ENCODE measurements around the gene RPS26. TPM values are rescaled to one million over a fixed set of nuclear protein-coding genes. Genes with fewer than 3 reads are reported as not detected.
A peak's percentile ranks its signal among the peaks of the same experiment; 100 is the strongest.

RPS26 gene
- total RNA-seq, 2 experiments from 2014 or later = 28.1 to 40.7 TPM

DNA sequence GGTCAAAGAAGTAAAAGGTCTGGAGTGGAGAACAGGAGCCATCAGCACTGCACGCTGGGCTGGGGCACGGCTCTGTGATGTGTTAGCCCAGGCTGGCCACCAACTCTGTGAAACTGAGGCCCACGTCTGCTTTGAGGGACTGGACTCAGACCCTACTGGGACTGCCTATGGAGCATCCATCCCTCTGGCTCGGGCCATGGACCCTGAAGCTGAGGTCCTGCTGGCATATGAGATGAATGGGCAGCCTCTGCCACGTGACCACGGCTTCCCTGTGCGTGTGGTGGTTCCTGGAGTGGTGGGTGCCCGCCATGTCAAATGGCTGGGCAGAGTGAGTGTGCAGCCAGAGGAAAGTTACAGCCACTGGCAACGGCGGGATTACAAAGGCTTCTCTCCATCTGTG, 37.5 kb upstream of the RPS26 start:
- POLR2A ChIA-PET = no interaction called here
- H3K4me1 Mint-ChIP-seq (ENCODE audit: low read depth) = peaks cover 22% of the 10 kb centered on the region

DNA sequence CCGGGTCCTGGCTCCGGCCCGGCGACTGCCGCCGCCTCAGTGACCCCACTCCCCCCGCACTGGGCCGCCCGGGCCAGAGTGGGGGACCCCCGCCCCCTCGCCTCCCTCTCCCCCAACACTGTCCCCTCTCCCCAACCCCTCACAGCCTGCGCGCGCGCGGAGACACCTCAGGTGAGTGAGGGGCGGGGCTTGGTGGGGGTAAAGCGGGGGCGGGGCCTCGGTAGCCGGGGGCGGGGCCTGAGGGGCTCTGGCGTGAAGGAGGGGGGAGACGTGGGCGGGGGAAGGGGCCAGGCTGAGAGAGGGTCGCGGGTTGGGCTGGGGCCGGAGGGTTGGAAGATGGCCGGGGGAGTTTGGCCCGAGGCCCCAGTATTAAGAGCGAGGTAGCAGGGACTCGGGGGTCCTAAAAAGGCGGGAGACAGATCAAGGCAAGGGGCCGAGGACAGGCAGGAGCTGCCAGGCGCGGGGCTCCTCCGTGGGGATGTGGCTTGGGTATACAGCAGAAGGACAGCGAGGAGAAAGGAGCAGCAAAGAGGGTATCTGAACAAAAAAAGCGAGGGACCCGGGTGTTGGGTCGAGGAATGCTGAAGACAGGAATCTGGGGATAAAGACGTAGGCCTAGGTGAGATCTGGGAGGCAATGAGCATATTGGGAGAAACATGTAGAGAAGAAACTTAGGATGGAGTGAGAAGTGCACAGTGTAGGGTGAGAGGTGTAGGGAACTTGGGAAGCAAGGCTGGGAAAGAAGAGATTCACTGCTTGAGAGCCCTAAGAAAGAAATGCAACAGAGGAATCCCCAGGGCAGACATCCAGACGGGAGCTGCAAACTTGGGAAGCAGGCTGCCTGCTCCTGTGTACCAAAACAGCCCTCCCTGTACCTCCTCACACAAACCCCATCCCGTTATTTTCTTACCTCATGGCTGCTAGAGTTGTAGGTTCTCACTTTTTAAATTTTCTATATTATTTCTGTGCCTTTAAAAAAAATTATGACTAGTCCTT, 33.9 kb upstream of the RPS26 start:
- CTCF ChIA-PET = interaction anchor here (1.6 to 6.9 kb wide), 2 partner anchors 11 to 21 kb away, joined by 7 to 49 read pairs; partner anchors contain the start of gene SUOX
- Mint-ChIP-seq H3K9me3 (no peaks in the 10 kb centered on the region), H3K27ac (peak overlapping the region; percentile 69), H3K4me1 (ENCODE audit: low read depth) (peaks cover 24% of the 10 kb centered on the region), H3K36me3 (no peaks in the 10 kb centered on the region), H3K27me3 (no peaks in the 10 kb centered on the region), H3K4me3 (peak overlapping the region; percentile 79)
- intact Hi-C loops (cut with micrococcal nuclease) = loop anchor here (1.0 to 2.0 kb wide), 2 partner anchors 13 to 35 kb away; partner anchors contain the start of gene IKZF4
- POLR2A ChIA-PET = interaction anchor here (1.0 to 1.4 kb wide), 6 partner anchors 8 to 96 kb away, joined by 3 to 5 read pairs (median 4); partner anchors contain the start of genes RAB5B and SUOX
- DNase-seq = peak; percentile 71

More for the DNA sequence above, 37.5 kb upstream of the RPS26 start:
- Mint-ChIP-seq H3K9me3 (no peaks in the 10 kb centered on the region), H3K36me3 (no peaks in the 10 kb centered on the region), H3K27me3 (no peaks in the 10 kb centered on the region), H3K4me3 (no peak overlapping the region), H3K27ac (no peak overlapping the region)
- no peak for DNase-seq
- intact Hi-C loops (cut with micrococcal nuclease) = no loop called here
- CTCF ChIA-PET = interaction anchor here (1.5 to 6.9 kb wide), 2 partner anchors 8 to 25 kb away, joined by 4 to 49 read pairs; partner anchors contain the start of gene SUOX

DNA sequence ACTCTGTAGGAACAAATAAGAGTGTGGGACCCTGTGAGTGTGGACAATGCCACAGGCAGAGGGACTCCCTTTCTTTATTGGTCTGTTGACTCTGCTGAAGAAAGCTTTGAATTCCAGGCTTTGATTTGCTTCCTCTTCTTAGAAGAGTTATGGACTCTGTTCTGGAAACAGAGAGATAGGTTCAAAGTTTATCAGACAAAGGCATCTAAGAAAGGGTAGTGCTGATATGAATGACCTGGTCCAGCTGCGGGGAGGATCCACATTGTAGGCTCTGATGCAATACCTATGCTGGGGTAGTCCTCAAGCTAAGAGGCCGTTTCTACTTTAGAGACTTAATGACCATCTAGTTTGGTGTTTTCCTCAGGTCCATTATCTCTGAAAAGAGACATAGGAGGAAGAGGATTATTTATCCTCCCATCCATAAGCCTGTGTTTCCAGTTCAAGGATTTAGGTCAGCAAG, 31.6 kb upstream of the RPS26 start:
- intact Hi-C loops (cut with micrococcal nuclease) = no loop called here
- CTCF ChIA-PET = interaction anchor here (0.6 to 6.9 kb wide), 4 partner anchors 13 to 295 kb away, joined by 3 to 49 read pairs (median 4); partner anchors contain the start of genes BLOC1S1 and SUOX
- H3K36me3 Mint-ChIP-seq = no peaks in the 10 kb centered on the region

DNA sequence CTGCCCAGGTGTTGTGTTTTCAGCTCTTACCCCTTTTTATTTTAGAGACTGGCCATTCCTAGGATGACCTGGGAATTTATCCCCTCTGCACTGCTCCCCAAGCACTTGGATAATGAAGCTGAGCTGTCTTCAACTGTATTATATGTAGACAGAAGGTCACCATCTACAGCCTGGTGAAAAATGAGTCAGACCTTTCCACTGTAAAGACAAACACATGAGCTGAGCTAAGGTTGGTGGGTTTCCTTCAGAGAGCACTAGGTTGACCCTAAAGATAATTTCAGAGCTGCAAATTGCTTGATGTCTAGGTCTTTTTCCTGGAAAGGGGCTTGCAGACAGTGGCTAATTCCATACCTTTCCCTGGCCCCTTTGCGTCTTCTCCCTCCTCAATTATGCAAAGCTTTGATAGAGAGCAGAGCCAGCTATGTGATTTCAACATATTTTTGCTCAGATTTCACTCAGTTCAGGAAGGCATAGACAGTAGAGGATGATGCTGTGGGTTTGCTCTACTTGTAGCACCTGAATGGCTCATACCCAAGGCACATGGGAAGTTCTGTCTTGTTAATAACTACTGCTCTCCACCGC, 30.1 kb upstream of the RPS26 start:
- Mint-ChIP-seq H3K27me3 (no peaks in the 10 kb centered on the region), H3K27ac (no peak overlapping the region), H3K4me1 (ENCODE audit: low read depth) (peaks cover 30% of the 10 kb centered on the region), H3K36me3 (no peaks in the 10 kb centered on the region), H3K4me3 (no peak overlapping the region), H3K9me3 (no peaks in the 10 kb centered on the region)
- no peak for DNase-seq
- ChIA-PET POLR2A (interaction anchor here (0.6 to 0.8 kb wide), 2 partner anchors 34 to 1057 kb away, joined by 3 to 4 read pairs; no protein-coding TSS in a partner anchor), CTCF (interaction anchor here (0.9 to 1.3 kb wide), 2 partner anchors 13 to 15 kb away, joined by 3 to 8 read pairs; no protein-coding TSS in a partner anchor)
- intact Hi-C loops (cut with micrococcal nuclease) = no loop called here

More for the DNA sequence above, 31.6 kb upstream of the RPS26 start:
- no peak for DNase-seq
- Mint-ChIP-seq H3K27ac (no peak overlapping the region), H3K27me3 (no peaks in the 10 kb centered on the region), H3K4me1 (ENCODE audit: low read depth) (peaks cover 24% of the 10 kb centered on the region), H3K9me3 (no peaks in the 10 kb centered on the region), H3K4me3 (no peak overlapping the region)
- POLR2A ChIA-PET = no interaction called here

DNA sequence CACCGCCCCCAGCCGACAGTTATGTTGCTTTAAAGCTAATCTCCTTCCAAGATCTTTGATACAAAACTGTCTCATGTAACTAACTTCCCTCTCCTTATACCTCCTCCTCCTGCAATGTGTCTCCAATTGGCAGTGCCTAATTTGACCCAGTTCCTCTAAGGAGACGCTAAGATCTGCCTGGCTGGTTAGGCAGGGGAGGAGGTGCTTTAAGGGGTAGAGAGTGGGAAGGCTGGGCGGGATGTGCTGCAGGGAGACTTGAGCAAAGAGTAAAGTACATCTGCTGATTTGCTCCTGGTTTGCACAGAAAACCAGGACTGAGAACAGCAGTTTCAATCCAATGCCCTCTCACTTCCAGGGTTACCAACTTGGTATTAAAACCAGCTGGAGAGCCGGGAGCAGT, 28.2 kb upstream of the RPS26 start:
- POLR2A ChIA-PET = interaction anchor here (1.0 to 1.1 kb wide), 2 partner anchors 27 to 40 kb away, joined by 3 to 4 read pairs; partner anchors contain the start of gene RAB5B
- no peaks in the 10 kb centered on the region for H3K36me3 Mint-ChIP-seq
- DNase-seq = no peak
- no peaks in the 10 kb centered on the region for H3K9me3 Mint-ChIP-seq
- H3K27ac Mint-ChIP-seq = no peak overlapping the region
- CTCF ChIA-PET = interaction anchor here (0.7 to 1.1 kb wide), 2 partner anchors 16 to 67 kb away, joined by 3 read pairs; no protein-coding TSS in a partner anchor
- peaks cover 19% of the 10 kb centered on the region for H3K4me1 Mint-ChIP-seq (ENCODE audit: low read depth)
- intact Hi-C loops (cut with micrococcal nuclease) = no loop called here
- no peaks in the 10 kb centered on the region for H3K27me3 Mint-ChIP-seq
- H3K4me3 Mint-ChIP-seq = no peak overlapping the region

DNA sequence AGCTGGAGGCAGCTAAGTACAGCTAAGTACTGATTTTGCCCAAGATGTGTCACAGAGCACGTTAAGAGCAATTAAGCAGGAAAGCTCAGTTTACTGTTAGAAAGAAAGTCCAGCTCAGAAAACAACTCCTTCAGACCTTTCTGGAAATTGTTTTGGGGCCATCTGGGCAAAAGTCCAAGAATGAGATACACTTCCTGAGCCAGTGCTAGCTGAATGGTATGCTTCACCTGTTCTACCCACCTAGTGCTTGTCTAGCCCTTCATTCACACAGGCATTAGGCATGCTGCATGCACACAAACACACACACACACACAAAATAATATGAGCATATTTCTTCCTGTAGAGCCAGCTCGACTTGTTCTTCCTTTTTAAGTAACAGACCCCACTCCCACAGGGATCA, 27.5 kb upstream of the RPS26 start:
- CTCF ChIA-PET = interaction anchor here (0.7 to 1.1 kb wide), 2 partner anchors 15 to 68 kb away, joined by 3 read pairs; no protein-coding TSS in a partner anchor
- intact Hi-C loops (cut with micrococcal nuclease) = no loop called here
- H3K4me3 Mint-ChIP-seq = no peak overlapping the region
- DNase-seq = no peak
- no peaks in the 10 kb centered on the region for H3K36me3 Mint-ChIP-seq
- POLR2A ChIA-PET = interaction anchor here (1.0 to 1.1 kb wide), 2 partner anchors 27 to 41 kb away, joined by 3 to 4 read pairs; partner anchors contain the start of gene RAB5B
- H3K27me3 Mint-ChIP-seq = no peaks in the 10 kb centered on the region
- no peaks in the 10 kb centered on the region for H3K9me3 Mint-ChIP-seq
- no peak overlapping the region for H3K27ac Mint-ChIP-seq
- peaks cover 15% of the 10 kb centered on the region for H3K4me1 Mint-ChIP-seq (ENCODE audit: low read depth)

DNA sequence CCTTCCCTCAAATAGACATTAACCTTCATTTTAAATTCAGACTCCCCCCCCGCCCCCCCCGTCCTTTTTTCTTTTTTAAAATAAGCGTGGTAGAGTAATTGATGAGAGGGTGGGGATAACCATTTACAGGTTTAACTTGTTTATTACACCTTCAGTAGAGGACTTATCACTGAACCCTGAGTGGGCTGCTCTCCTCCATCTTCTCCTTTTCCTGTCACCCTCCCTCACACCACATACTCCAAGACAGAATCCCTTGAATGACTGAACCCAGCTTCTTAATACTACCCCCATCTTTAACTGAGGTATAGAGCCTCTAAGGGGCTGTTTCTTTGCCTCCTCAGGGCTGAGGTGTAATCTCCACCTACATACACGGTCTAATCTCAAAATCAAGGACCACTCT, 24.5 kb upstream of the RPS26 start:
- Mint-ChIP-seq H3K27me3 (no peaks in the 10 kb centered on the region), H3K27ac (no peak overlapping the region), H3K4me3 (no peak overlapping the region), H3K36me3 (no peaks in the 10 kb centered on the region), H3K4me1 (ENCODE audit: low read depth) (peaks cover 26% of the 10 kb centered on the region), H3K9me3 (no peaks in the 10 kb centered on the region)
- ChIA-PET POLR2A (no interaction called here), CTCF (no interaction called here)
- intact Hi-C loops (cut with micrococcal nuclease) = no loop called here
- no peak for DNase-seq

DNA sequence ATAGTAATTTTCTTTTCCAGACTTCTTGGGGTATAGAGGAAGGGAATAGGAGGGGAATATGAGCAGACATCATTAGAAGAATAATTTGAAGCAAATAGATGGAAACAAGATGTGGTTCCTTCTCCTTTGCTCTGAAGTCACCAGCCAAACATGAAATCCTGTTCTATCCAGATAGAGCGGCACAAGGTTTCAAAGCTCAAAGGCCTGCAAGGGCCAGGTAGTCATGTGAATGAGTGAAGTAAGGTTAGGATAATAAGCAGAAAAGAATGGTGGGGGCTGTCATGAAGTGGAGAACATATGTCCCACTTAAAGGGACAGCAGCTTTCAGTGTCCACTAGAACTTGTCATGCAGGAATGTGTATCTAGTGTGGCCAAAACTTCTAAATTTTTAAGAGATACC, 23.4 kb upstream of the RPS26 start:
- no peaks in the 10 kb centered on the region for H3K36me3 Mint-ChIP-seq
- no peak overlapping the region for H3K4me3 Mint-ChIP-seq
- H3K27ac Mint-ChIP-seq = no peak overlapping the region
- H3K27me3 Mint-ChIP-seq = no peaks in the 10 kb centered on the region
- no peak for DNase-seq
- intact Hi-C loops (cut with micrococcal nuclease) = no loop called here
- peaks cover 34% of the 10 kb centered on the region for H3K4me1 Mint-ChIP-seq (ENCODE audit: low read depth)
- ChIA-PET CTCF (interaction anchor here (2.7 to 5.1 kb wide), 2 partner anchors 11 to 22 kb away, joined by 14 to 35 read pairs; partner anchors contain the start of gene SUOX), POLR2A (no interaction called here)
- no peaks in the 10 kb centered on the region for H3K9me3 Mint-ChIP-seq

DNA sequence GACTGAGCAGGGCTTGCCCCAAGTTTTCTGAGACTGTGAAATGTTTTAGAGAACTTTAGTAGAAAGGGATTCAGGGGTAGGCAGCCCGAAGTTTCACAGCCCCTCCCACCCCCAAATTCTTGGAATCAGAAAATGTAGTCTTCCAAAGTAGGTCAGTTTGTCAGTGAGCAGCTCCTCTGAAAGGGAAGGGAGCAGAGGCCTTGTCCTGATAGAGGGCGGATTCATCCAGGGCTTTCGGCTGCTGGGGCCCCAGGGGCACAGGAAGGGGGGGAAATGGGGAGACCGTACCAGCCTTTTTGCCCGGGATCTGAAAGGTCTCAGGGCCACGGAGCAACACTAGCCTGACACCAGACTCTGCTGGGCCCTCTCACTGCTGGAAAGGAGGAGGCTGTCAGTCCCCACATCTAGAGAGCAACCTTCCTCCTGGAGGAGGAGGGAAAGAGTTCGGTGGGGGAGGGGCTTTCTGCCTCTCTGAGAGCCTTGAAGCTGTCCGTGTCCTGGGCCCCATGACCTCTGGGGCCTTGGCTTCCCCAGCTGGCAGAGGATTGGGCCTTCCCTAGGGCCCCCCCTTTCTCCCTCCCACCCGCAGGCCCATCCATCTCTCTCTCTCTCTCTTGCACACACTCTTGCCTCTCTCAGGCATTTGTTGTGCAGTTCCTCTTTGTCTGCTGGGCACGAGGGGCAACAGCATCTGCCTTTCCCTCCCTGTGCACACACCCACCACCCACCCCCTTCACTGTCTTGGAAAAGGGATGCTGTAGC, 21.1 kb upstream of the RPS26 start, which contains the start of gene IKZF4:
Gene IKZF4, plus strand, starts transcription at position 621 of the 762 bp plus-strand sequence. CDS start 451 bp downstream, outside the sequence.
- Mint-ChIP-seq H3K27ac (peak within 1 kb of the TSS; percentile 80), H3K36me3 (peaks cover 2% of the 10 kb centered on the region), H3K9me3 (no peaks in the 10 kb centered on the region), H3K27me3 (no peaks in the 10 kb centered on the region), H3K4me3 (peak within 1 kb of the TSS; percentile 83), H3K4me1 (ENCODE audit: low read depth) (peaks cover 32% of the 10 kb centered on the region)
- peak; percentile 41 for DNase-seq
- ChIA-PET CTCF (interaction anchor here (1.0 to 5.1 kb wide), 6 partner anchors 9 to 27 kb away, joined by 3 to 35 read pairs (median 8); partner anchors contain the start of gene SUOX), POLR2A (interaction anchor here (0.6 to 1.0 kb wide), 2 partner anchors 19 to 20 kb away, joined by 3 to 4 read pairs; no protein-coding TSS in a partner anchor)
- intact Hi-C loops (cut with micrococcal nuclease) = loop anchor here (1.0 to 2.0 kb wide), 2 partner anchors 13 to 20 kb away; partner anchors contain the start of gene RPS26

DNA sequence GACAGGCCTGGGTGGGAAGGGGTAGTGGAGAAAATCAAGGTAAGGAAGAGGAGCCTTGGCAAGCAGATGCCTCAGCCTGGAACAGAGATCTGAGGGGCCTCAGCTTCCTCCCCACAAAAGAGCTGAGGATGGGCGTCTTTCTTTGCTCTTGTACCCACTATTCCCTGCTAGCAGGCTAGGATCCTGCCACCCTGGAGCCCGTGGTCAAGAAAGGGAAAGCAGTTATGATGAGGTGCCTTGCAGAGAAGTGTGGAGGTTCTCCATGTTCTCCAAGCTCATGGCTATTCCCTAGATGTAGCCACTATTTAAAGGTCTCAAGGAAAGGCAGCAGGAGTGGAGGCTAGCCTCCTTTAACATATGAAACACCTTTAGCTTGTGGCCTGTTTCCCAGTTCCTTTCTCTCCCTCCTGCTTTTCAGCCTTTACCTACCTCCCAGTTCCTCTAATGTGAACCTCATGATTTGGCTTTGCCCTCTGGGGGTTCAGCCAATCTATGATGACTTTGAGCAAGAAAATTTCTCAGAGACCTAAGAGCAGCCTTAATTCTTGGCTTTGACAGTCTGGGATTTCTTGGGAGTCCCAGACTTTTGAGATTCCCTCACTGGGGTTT, 19.7 kb upstream of the RPS26 start:
- intact Hi-C loops (cut with micrococcal nuclease) = loop anchor here (1.0 to 2.0 kb wide), 2 partner anchors 15 to 19 kb away; partner anchors contain the start of gene RPS26
- H3K36me3 Mint-ChIP-seq = peaks cover 2% of the 10 kb centered on the region
- no peak for DNase-seq
- peak overlapping the region; percentile 83 for H3K4me3 Mint-ChIP-seq
- H3K4me1 Mint-ChIP-seq (ENCODE audit: low read depth) = peaks cover 29% of the 10 kb centered on the region
- ChIA-PET CTCF (interaction anchor here (1.0 to 5.1 kb wide), 5 partner anchors 18 to 284 kb away, joined by 3 to 35 read pairs (median 4); partner anchors contain the start of gene SUOX), POLR2A (interaction anchor here (0.6 to 0.9 kb wide), 3 partner anchors 19 to 103 kb away, joined by 3 to 4 read pairs (median 3); no protein-coding TSS in a partner anchor)
- H3K27me3 Mint-ChIP-seq = no peaks in the 10 kb centered on the region
- no peaks in the 10 kb centered on the region for H3K9me3 Mint-ChIP-seq
- H3K27ac Mint-ChIP-seq = peak overlapping the region; percentile 80

Data from activated CD4-positive, alpha-beta memory T cell treated with anti-CD3 and anti-CD28 coated beads for 36 hours (primary cell).